ENCODE results near the gene THAP11.
A peak's percentile ranks its signal among the peaks of the same experiment; 100 is the strongest.

THAP11 gene

DNA sequence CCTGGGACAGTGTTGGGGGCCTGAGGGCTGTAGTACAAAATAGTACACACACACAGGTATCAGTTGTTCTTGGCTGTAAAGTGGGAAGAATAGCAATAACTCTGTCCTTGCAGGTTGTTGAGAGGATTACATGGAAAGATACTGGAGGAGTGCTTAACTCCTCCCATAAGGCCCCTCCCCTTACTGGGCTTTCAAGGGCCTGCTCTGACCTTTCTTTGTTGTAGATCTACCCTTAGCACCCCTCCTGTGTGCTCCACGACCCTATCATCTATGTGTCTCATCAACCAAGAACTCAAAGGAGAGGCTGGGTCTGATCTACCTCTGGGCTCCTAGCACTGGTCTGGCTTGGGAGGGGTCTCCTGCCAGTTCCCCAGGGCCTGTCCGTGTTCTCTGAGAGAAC is 22.5 kb downstream of the THAP11 start:
- no peak for DNase-seq

- no peak for DNase-seq
Measured at GRCh38 chr16:67865318-67865717, 23.2 kb downstream of the THAP11 start.

GRCh38 chr16:67868290-67868689 is 26.2 kb downstream of the THAP11 start:
- DNase-seq = no peak

GRCh38 chr16:67869653-67870052 is 27.5 kb downstream of the THAP11 start:
- no peak for DNase-seq

DNA sequence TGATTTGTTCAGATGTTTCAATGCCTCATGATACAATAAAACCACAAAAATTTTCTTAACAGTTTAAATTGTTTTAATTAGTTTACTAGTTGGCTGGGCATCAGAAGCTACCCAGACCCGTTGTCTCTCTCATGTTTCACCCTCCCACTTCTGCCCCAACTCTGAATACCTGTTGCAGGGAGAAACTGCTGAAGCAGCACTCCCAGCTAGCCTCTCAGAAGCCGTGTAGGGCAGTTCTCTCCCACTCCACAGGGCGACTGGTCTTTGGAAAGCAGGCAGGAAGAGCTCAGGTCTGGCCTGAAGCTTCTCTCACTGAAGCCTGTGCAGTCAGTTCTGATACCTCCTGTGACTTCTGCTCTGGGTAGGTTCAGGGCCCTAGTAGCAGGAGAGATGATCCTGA is 29.1 kb downstream of the THAP11 start:
- DNase-seq = no peak

DNA sequence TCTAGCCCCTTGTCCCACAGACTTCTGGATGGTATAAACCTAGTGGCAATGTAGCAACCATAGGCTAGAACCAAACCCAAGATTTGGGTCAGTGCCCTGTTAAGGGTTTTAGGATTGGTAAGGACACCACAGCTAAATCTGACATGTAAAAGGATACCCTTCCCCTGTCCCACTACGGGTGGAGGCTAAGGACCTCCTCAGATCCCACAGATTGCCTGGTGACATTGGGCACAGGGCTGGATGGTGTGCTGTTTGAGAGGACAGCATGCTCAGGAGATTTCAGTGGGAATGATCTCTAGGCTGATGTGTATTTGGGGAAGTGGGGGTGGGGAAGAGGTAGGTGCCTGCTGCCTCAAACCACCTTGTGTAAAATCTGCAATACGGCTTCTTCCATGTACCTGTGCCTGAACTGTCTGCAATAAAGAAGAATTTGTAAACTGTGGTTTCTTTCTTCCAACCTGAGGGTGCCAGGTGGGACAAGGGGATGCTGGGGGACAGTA is 30.1 kb downstream of the THAP11 start:
- no peak for DNase-seq

- DNase-seq = peak; percentile 87
Measured at GRCh38 chr16:67872631-67873434, 30.7 kb downstream of the THAP11 start, which contains the start of gene EDC4. Gene EDC4, plus strand, starts transcription at chr16:67873052. Its CDS starts 210 bp downstream, at chr16:67873262.

GRCh38 chr16:67873435-67874370 is 31.6 kb downstream of the THAP11 start:
- DNase-seq = no peak

DNA sequence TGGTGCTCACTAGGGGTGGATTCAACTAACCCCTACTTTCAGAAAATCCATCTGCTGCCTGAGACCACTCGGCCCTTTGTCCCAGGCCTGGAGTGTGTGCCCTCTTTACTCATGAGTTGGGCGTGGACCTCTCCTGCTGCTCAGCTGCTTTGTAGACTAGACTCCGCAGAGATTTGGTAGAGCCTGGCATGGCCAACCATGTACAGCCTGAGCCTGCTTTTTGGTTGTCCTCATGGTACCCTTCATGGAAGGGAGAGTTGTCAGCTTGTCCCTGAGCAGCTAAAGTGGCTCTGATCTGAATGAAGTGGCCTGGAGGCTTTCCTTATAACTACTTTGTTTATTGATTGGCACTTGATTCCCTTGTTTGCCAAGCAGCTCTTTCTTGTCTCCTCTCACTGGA is 32.3 kb downstream of the THAP11 start:
- DNase-seq = no peak

DNA sequence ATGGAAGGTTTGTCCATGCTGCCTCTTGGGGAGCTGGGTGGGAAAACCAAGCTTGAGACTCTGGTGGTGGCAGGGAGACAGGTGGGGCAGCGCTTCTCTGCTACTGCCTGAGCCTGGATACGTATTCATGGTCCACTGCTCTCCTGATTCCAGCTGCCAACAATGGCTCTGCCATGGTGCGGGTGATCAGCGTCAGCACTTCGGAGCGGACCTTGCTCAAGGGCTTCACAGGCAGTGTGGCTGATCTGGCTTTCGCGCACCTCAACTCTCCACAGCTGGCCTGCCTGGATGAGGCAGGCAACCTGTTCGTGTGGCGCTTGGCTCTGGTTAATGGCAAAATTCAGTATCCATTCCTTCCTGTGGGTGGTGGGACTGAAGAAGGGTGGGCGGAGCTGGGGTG is 34.9 kb downstream of the THAP11 start:
- no peak for DNase-seq

DNA sequence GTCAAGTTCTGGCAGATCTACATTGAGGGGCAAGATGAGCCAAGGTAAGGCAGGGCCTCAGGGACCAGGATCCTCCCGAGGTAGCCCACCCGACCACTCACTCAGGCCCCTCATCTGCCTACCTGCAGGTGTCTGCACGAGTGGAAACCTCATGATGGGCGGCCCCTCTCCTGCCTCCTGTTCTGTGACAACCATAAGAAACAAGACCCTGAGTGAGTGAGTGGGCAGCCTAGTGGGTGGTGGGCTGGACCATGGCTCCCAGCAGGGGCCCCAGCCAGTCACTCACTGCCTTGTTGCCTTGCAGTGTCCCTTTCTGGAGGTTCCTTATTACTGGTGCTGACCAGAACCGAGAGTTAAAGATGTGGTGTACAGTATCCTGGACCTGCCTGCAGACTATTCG is 36.1 kb downstream of the THAP11 start:
- DNase-seq = no peak

DNA sequence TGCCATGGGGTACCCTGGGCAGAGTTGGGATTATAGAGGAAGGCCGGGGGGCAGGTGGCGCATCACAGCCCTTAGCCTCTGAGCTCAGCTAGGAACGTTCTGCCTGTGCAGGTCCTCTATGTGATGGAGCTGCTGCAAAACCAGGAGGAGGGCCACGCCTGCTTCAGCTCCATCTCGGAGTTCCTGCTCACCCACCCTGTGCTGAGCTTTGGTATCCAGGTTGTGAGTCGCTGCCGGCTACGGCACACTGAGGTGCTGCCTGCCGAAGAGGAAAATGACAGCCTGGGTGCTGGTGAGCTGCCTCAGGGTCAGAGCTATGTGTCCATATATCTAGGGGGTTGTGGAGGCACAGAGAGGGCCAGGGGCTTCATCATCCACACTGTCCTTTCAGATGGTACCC is 36.7 kb downstream of the THAP11 start:
- DNase-seq = no peak

DNA sequence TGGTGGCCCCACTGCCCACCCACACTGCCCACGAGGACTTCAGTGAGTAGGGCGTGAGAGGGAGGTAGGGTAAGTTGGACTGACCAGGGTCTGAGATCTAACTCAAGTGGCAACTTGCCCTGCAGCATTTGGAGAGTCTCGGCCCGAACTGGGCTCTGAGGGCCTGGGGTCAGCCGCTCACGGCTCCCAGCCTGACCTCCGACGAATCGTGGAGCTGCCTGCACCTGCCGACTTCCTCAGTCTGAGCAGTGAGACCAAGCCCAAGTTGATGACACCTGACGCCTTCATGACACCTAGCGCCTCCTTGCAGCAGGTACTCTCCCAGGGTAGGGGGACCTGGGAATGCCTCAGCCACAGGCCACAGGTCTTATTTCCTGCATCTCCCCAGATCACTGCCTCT is 37.3 kb downstream of the THAP11 start:
- DNase-seq = no peak

DNA sequence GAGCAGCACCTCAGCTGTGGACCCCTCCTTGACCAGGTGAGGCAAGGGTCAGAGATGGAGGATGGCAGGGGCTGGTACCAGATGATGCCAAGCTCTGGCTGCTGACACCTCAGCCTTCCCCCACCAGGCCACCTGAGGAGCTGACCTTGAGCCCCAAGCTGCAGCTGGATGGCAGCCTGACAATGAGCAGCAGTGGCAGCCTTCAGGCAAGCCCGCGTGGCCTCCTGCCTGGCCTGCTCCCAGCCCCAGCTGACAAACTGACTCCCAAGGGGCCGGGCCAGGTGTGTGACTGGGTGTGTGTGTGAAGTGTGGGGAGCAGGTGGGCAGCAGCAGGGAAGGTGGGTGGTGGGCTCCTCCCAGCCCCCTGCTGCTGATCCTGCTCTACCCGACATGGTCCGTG is 37.8 kb downstream of the THAP11 start:
- no peak for DNase-seq

DNA sequence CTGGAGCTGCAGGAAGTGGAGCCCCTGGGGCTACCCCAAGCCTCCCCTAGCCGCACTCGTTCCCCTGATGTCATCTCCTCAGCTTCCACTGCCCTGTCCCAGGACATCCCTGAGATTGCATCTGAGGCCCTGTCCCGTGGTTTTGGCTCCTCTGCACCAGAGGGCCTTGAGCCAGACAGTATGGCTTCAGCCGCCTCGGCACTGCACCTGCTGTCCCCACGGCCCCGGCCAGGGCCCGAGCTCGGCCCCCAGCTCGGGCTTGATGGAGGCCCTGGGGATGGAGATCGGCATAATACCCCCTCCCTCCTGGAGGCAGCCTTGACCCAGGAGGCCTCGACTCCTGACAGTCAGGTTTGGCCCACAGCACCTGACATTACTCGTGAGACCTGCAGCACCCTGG is 38.5 kb downstream of the THAP11 start:
- DNase-seq = no peak

- no peak for DNase-seq
Measured at GRCh38 chr16:67881621-67882161, 39.6 kb downstream of the THAP11 start.

DNA sequence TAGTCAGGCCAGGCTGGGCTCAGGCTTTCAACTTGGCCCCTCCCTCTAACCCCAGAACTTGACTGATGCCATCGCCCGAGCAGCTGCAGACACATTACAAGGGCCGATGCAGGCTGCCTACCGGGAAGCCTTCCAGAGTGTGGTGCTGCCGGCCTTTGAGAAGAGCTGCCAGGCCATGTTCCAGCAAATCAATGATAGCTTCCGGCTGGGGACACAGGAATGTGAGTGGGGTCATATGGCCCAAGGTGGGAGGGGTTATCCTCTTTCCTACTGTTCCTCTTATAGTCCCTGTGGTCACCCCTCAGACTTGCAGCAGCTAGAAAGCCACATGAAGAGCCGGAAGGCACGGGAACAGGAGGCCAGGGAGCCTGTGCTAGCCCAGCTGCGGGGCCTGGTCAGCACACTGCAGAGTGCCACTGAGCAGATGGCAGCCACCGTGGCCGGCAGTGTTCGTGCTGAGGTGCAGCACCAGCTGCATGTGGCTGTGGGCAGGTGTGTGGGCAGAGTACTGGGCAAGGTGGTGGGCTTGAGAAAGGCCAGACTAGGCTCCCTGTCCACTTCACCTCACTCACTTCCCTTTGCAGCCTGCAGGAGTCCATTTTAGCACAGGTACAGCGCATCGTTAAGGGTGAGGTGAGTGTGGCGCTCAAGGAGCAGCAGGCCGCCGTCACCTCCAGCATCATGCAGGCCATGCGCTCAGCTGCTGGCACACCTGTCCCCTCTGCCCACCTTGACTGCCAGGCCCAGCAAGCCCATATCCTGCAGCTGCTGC is 40.4 kb downstream of the THAP11 start:
- DNase-seq = no peak

- no peak for DNase-seq
Measured at GRCh38 chr16:67883146-67883871, 41.2 kb downstream of the THAP11 start.

DNA sequence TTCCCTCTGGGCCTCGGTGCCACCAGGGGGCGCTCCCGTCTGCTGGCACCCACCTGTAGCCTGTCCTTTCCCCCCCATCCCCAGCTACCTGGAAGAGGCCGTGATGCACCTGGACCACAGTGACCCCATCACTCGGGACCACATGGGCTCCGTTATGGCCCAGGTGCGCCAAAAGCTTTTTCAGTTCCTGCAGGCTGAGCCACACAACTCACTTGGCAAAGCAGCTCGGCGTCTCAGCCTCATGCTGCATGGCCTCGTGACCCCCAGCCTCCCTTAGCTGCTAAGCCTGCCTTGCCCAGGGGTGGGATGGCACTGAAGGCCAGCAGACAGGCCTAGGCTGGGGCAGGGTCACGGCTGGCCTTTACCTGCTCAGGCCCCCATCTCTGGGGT is 41.7 kb downstream of the THAP11 start:
- peak; percentile 77 for DNase-seq

- no peak for DNase-seq
Measured at GRCh38 chr16:67884684-67885083, 42.6 kb downstream of the THAP11 start, which contains the start of gene NRN1L. Gene NRN1L, plus strand, starts transcription at chr16:67884885. Its CDS starts 19 bp downstream, at chr16:67884904.

GRCh38 chr16:67885545-67885944 is 43.4 kb downstream of the THAP11 start:
- DNase-seq = no peak

- no peak for DNase-seq
Measured at GRCh38 chr16:67885976-67886375, 43.9 kb downstream of the THAP11 start.
